HepG2 (cell line): ENCODE measurements around the gene MGAT2. TPM values are rescaled to one million over a fixed set of nuclear protein-coding genes. Genes with fewer than 3 reads are reported as not detected.

Source experiments
- HINFP ChIP-seq: sonication (generic); formaldehyde crosslinking; IDR thresholded peaks from 2 replicates; pipeline ENCODE4 v1.4.0; 2020; ENCODE audit warnings: low read depth, mild to moderate bottlenecking, missing genetic modification reagents
- HIVEP1 ChIP-seq: sonication (generic); formaldehyde crosslinking; IDR thresholded peaks from 2 replicates; pipeline ENCODE4 v1.4.0; 2020; ENCODE audit warnings: mild to moderate bottlenecking, missing genetic modification reagents
- IKZF4 ChIP-seq: sonication (generic); formaldehyde crosslinking; IDR thresholded peaks from 2 replicates; pipeline ENCODE4 v1.5.1; 2020; ENCODE audit warnings: borderline replicate concordance, mild to moderate bottlenecking, low read depth, missing genetic modification reagents; ENCODE audit errors: not compliant biosample characterization
- IRF2 ChIP-seq: IDR thresholded peaks from 2 replicates; pipeline ENCODE4 v1.6.1; 2018; ENCODE audit warnings: missing genetic modification reagents, missing compliant biosample characterization
- JUNB ChIP-seq: sonication (generic); formaldehyde crosslinking; IDR thresholded peaks from 2 replicates; pipeline ENCODE4 v1.8.0; 2022; ENCODE audit warnings: missing genetic modification reagents, mild to moderate bottlenecking, borderline replicate concordance
- RBM39 ChIP-seq: fragments of 200-400 bp; formaldehyde crosslinking; IDR thresholded peaks from one replicate; pipeline ENCODE4 v1.6.1; 2018; ENCODE audit warnings: antibody characterized with exemption, mild to moderate bottlenecking, low read depth, low read length; ENCODE audit not compliant: poor library complexity, severe bottlenecking
- REXO4 ChIP-seq: sonication (generic); formaldehyde crosslinking; IDR thresholded peaks from 2 replicates; pipeline ENCODE4 v1.8.0; 2022; ENCODE audit warnings: missing genetic modification reagents, mild to moderate bottlenecking, borderline replicate concordance
- SATB2 ChIP-seq: sonication (generic); formaldehyde crosslinking; IDR thresholded peaks from 2 replicates; pipeline ENCODE4 v1.5.0; 2020; ENCODE audit warnings: missing genetic modification reagents
- ZHX2 ChIP-seq, 2 experiments: sonication (generic) in 1 of 2; formaldehyde crosslinking in 1 of 2; IDR thresholded peaks; 2 replicates each; pipeline versions ENCODE4 v1.6.1 to v1.9.0; 2014 to 2022; ENCODE audit warnings: antibody characterized with exemption in 1 of 2, borderline replicate concordance in 1 of 2, inconsistent platforms in 1 of 2, low read depth in 1 of 2, missing genetic modification reagents in 1 of 2
- ZNF10 ChIP-seq: sonication (generic); formaldehyde crosslinking; IDR thresholded peaks from 2 replicates; pipeline ENCODE4 v1.4.0; 2020; ENCODE audit warnings: mild to moderate bottlenecking, low read depth, missing genetic modification reagents, borderline replicate concordance
- ZNF33B ChIP-seq: sonication (generic); formaldehyde crosslinking; IDR thresholded peaks from 2 replicates; pipeline ENCODE4 v1.5.1; 2020; ENCODE audit warnings: mild to moderate bottlenecking, missing genetic modification reagents
- ZNF800 ChIP-seq: sonication (generic); formaldehyde crosslinking; IDR thresholded peaks from 2 replicates; pipeline ENCODE4 v1.4.0; 2020; ENCODE audit warnings: missing genetic modification reagents
- polyA plus RNA-seq, 8 experiments: library from polyadenylated mRNA; depleted of rRNA in 3 of 8; stranded (reverse) in 7 of 8; unstranded in 1 of 8; fragments of >200 nt; fragmentation: Illumina TruSeq in 4 of 8; extraction: Trizol in 4 of 8; gene quantifications; 2 replicates each; pipeline versions ENCODE4 v1.2.1 to v1.2.3, GENCODE V29; 2011 to 2016; ENCODE audit warnings: low read depth in 4 of 8, missing spikeins in 1 of 8, mixed read lengths in 1 of 8; ENCODE audit not compliant: insufficient read depth in 1 of 8
- total RNA-seq, 5 experiments: library from RNA; depleted of rRNA; stranded (reverse); fragments of >200 nt; fragmentation: Illumina TruSeq; extraction: Trizol; gene quantifications; 2 replicates each; pipeline ENCODE4 v1.2.3, GENCODE V29; 2016; ENCODE audit warnings: low read depth in 1 of 5

The MGAT2 gene
- total and polyA plus RNA-seq, 2 of the 13 experiments (the other 11 are each of a cell fraction or from before 2014, with no cell fraction given), result 12.9 to 51.9 TPM

GRCh38 chr14:49634547-49635334, 14.1 kb downstream of the MGAT2 start, which contains the start of gene DNAAF2 (continued):
- no peak; the same call in 1 of the 2 replicates for TF ChIP-seq ZHX2 (IDR thresholded peaks at IDR 0.05; ENCODE audit: low read depth)
- TF ChIP-seq ZHX2 (CRISPR knock-in tag; IDR thresholded peaks at IDR 0.05; ENCODE audit: borderline replicate concordance), result no peak
- TF ChIP-seq HINFP, result peak; percentile 67; the same call in 1 of the 2 replicates
- no peak for TF ChIP-seq HIVEP1 (CRISPR knock-in tag)
- no peak for TF ChIP-seq IRF2 (CRISPR knock-in tag)
- no peak for TF ChIP-seq RBM39
- TF ChIP-seq REXO4 (CRISPR knock-in tag), result 0 out of 2 replicates have a peak, but pooled peaks have one; percentile 53
- no peak for TF ChIP-seq ZNF33B (CRISPR knock-in tag)
- no peak for TF ChIP-seq SATB2
- no peak for TF ChIP-seq IKZF4 (CRISPR knock-in tag)
- TF ChIP-seq JUNB (CRISPR knock-in tag), result no peak
- TF ChIP-seq ZNF800 (CRISPR knock-in tag), result peak; percentile 56
- no peak for TF ChIP-seq ZNF10 (CRISPR knock-in tag)
